ENCODE results near the gene COX19. TPM values are rescaled to one million over a fixed set of nuclear protein-coding genes. Genes with fewer than 3 reads are reported as not detected.
"Not testable (repeated sequence)": the region's sequence is repeated elsewhere in the genome, so short reads cannot be mapped to it uniquely, and the experiment has no call there.

The COX19 gene
- polyA plus RNA-seq, 4 donors: 10.3 to 17.0 (median 14.8) TPM

DNA sequence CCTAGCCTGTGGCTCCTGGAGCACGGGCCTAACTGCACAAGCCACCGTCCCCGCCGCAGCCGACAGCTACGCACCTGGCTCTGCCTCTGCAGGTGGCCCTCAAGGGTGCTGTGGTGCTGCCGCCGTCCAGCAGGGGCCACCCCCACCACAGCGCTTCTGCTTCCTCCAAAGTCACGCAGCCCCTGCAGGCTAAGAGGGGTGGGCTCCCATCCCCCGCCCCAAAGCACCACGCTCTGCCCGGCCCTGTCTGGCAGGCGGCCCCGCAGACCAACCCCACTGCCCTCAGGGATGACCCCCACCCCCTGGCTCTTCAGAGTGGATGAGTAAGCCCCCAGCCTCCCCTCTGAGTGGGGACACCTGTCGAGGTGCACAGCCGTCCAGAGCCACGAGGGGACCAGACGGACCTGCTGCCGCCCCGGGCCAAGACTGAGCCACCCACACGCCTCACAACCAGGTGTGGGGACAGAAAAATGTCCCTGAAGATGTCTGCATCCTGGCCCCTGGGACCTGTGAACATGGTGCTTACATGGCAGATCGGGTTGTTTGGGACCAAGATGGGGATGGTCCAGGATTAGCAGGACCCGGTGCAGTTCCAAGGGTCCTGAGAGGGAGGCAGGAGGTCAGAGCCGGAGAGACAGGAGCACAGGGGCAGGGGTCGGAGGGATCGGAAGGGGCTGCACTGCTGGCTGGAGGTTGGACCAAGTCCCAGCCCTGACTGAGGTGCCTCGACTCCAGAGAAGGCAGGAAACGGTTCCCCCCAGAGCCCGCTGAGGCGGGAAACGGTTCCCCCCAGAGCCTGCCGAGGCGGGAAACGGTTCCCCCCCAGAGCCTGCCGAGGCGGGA lies 11.9 kb downstream of the COX19 start:
- no peak for DNase-seq (ENCODE audit: low read depth in 4 of 4, low spot score in 2 of 4)

DNA sequence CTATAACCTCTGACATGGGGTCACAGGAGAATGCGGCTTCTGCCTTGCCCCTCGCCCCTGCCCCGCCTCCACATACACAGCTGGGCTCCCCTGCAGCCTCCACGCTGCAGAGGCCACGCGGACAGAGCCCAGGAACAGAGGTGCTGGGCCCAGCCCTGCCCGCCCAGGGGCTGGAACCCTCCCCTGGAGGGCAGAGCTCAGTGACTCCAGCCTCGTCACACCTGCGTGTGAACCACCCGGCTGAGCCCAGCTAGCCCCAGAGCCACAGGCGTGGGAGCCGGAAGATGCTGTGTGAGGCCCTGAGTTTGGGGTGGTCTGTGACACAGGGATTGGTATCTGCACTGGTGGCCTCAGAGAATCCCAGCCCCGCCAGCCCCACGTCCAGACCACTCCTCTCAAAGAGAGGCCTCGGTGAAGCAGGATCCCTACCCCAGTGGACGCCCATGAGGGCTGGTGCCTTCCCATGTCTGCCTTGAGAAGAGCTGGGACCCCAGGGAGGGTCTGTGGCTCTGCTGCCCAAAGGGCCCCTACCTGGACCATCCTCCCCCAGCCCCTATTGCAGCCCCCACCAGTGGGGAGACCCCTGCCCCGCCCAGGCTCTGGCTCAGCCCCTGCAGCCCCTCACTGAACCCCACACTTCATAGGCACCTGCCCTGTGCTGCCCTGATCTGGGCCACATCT lies 12.8 kb downstream of the COX19 start:
- DNase-seq (ENCODE audit: low read depth in 4 of 4, low spot score in 2 of 4): no peak

DNA sequence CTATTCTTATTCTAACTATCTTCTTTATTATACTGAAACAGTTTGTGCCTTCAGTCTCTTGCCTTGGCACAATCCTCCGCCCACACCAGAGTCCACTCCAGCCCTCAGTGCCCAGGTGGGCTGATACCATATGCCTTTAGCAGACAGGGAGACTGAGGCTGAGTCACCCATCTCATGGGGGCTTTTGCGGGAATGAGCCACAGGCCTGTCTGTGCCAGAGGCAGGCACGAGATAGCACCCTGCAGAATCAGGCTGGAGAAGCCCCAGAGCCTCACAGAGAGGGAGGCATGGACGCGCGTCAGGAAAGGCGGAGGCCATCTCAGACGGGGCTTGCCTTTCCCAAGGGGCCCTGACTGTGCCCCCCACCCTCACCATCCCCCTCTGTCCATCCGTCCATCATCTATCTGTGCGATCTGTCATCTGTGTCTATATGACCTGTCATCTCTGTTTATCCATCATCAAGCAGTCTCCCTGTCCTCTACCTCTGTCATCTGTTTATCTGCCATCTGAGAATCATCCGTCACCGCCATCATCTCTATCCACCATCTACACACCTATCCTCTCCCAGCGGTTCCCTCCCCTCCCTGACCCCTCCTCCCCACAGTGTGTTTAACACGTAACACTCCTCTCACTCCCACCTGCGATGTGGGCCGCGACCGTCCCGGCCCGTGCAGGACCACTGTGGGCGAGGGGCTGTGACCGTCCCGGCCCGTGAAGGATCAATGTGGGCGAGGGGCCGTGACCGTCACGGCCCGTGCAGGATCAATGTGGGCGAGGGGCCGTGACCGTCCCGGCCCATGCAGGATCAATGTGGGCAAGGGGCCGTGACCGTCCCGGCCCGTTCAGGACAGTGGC lies 13.6 kb downstream of the COX19 start:
- DNase-seq (ENCODE audit: low read depth in 4 of 4, low spot score in 2 of 4): no peak

DNA sequence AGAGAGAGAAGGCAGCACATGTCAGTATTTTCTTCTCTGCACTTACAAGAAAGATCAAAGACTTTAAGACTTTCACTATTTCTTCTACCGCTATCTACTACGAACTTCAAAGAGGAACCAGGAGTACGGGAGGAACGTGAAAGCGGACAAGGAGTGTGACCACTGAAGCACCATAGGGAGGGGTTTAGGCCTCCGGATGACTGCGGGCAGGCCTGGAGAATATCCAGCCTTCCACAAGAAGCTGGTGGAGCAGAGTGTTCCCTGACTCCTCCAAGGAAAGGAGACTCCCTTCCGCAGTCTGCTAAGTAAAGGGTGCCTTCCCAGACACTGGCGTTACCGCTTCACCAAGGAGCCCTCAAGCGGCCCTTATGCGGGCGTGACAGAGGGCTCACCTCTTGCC lies 14.4 kb downstream of the COX19 start:
- not testable (repeated sequence) for DNase-seq (ENCODE audit: low read depth in 4 of 4, low spot score in 2 of 4)

DNA sequence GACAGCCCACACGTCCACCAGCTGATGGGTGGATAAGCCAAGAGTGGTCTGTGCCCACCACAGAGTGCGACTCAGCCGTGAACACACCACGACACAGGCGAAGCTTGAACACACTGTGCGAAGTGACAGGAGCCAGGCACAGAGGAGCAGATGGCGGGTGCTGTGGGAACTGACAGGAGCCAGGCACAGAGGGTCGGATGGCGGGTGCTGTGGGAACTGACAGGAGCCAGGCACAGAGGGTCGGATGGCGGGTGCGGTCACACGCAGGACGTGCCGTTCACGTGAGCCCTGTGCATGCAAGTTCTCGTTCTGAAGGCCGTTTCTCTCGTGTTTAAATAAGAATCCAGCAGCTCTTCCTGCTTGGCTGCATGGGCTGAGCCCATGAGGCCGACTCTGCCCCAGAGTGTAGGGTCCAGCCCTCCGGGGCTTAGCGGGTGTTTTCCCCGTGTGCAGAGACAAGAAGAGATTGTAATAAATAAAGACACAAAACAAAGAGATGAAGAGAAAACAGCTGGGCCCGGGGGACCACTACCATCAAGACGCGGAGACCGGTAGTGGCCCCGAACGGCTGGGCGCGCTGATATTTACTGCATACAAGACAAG lies 15.0 kb downstream of the COX19 start:
- DNase-seq (ENCODE audit: low read depth in 4 of 4, low spot score in 2 of 4): no peak

DNA sequence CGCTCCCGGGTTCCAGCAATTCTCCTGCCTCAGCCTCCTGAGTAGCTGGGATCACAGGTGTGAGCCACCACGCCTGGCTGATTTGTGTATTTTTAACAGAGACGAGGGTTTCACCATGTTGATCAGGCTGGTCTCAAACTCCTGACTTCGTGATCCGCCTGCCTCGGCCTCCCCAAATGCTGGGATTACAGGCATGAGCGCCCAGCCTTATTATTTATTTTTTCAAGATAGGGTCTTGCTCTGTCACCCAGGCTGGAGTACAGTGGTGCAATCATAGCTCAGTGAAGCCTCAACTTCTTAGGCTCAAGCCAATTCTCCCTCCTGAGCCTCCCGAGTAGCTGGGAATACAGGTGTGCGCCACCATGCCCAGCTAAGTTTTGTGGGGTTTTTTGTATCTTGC lies 15.6 kb downstream of the COX19 start:
- not testable (repeated sequence) for DNase-seq (ENCODE audit: low read depth in 4 of 4, low spot score in 2 of 4)

DNA sequence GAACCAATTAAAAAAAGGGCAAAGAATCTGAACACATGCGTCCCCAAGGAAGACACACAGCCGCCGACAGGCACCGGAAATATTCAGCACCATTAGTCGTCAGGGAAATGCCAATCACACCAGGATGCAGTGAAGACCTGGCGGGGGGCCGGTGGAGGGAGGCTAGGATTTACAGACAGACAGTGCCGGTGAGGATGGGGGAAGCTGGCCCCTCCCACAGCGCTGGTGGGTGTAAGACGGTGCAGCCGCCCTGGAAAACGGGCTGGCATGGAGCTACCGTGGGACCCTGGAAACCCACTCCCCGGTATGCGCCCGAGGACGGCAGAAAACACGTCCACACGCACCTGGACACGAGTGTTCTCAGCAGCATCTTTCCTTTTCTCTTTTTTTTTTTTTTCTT lies 16.1 kb downstream of the COX19 start:
- DNase-seq (ENCODE audit: low read depth in 4 of 4, low spot score in 2 of 4): no peak

DNA sequence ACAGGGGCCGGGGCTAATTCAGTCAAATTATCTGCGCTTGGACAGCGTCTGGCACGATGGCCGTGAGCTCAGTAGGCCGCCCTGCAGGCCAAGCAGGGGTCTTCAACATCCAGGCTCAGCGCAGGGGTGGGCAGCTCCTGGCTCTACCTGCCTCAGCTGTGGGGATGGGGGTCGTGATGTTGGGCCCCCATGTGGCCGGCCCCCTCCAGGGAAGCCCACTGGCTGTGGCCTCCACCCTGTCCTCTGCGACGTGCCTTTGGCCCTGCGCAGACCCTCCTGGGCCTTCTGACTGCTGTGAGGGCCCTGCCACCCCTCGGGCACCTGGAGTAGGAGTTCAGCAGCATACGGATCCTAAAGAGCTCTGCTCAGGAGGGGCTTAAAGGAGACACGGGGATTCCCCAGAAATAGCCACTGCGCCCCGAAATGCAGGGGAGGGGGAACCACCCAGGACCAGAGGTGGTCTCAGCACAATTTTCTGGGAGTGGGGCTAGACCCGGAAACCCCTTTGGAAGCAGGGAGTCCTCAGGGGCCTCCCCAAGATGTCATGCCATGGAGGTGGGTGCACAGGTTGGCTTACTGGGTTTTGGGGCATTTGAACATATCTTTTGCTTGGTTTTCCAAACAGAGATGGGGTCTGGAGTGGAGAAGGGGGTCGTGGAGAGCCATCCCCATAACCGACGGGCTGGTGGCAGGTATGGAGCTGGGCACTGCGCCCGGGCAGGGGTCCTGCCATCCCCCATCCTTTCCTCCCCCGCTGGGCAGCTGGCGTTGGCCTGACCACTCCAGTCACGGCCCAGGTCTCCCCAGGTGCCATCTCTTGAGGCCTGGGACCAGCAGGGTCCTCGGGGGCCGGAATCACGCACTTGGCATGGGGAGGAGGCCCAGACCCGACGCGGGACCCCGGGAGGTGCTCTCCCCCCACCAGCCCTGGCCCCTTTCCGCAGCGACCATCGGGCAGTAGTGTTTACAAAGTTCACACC lies 16.8 kb downstream of the COX19 start:
- DNase-seq (ENCODE audit: low read depth in 4 of 4, low spot score in 2 of 4): no peak

DNA sequence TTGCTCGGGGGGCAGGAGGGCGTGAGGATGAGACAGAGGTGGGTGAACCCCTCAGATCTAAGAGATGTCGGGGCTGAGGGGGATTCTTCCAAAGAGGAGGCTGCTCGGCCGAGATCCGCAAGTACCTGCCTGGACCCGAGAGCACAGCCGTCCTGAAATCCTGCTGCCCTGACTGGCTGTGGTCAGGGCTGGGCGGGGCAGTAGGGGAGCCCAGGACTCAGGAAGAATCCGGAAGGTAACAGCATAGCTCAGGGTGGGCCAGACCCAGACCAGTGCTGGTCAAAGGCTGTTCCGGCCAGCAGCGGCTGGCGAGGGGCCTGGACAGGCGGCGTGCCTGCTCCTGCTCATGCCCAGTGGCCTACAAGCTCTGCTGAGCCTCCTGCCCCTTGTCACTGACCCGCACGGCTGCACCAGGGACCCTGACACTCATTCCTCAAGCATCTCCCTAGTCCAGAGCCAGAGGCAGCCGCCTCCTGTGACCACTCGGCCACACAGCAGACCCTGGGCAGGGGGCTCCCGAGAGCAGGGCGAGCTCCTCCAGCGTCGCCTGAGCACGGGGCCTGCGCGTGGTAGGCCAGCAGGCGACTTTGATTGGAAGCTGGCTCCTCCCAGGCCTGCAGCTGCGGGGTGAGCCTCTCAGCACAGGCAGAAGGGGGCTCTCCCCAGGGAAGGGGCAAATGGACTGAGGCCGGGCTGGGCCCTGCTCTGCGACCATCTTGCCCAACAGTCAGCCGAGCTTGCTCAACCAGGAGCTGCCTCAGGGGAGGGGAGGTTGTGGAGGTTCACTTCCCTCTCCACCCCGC lies 17.7 kb downstream of the COX19 start:
- no peak for DNase-seq (ENCODE audit: low read depth in 4 of 4, low spot score in 2 of 4)

DNA sequence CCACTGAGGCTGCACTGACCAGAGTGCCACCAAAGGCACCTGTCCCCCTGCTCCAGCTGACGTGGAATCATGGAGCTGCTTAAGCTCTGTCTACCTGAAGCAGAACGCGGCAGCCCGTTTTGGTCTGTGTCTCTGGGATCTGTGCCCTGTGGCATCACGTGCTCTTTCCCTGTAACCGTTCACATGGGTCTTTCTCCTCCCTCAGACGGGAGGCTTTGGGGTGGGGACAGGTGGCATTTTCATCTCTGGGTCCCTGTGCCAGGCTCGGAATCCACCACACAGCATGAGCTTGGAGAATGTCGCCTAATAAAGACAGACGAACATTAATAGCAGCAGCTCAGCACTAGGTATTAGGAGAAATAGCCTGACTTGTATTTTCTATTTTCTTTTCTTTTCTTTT lies 19.3 kb downstream of the COX19 start:
- DNase-seq (ENCODE audit: low read depth in 4 of 4, low spot score in 2 of 4): no peak

DNA sequence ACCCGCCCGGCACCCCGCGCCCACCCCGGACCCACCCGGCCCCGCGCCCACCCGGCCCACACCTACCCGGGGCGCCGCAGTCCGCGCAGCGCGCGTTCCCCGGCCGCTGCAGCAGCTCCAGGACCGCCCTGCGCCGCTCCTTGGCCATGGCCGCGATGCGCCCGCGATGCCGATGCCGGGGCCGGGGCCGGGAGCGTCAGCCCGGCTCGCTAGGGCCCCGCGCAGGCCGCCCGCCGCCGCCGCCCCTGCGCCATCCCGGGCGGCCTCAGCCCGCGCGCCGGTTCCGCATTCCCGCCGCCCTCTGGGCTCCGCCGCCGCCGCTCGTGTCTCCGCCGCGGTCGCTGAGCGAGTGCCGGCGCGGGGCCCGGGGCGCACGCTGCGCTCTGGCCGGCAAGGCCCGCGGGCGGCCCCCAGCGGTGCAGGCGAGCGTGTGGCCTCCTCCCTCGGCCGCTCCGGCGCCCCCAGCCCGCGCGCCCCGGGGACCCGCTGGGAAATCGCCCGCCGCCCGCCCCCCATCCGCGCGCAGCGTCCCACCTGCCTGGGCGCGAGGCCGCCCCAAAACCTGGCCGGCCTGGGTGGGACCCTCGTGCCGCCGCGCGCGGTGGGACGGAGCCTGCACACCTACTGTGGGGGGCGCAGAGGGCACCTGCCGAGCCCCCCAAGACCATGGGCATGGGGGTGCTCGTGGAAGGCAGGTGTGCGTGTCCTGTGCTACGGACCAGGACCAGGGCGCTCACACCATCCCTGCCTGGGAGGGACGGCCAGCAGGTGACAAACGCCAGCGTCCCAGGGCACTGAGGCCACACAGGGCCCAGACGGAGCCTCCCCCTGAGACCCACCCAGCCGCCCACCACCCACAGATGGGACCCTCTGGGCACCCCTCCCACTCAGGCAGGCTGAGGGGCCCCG lies 20.8 kb downstream of the COX19 start, which contains the start of gene ADAP1:
Gene ADAP1, minus strand, starts transcription at position 351 of the 909 bp plus-strand sequence. Its CDS starts 203 bp downstream, at position 148.
- no peak for DNase-seq (ENCODE audit: low read depth in 4 of 4, low spot score in 2 of 4)

DNA sequence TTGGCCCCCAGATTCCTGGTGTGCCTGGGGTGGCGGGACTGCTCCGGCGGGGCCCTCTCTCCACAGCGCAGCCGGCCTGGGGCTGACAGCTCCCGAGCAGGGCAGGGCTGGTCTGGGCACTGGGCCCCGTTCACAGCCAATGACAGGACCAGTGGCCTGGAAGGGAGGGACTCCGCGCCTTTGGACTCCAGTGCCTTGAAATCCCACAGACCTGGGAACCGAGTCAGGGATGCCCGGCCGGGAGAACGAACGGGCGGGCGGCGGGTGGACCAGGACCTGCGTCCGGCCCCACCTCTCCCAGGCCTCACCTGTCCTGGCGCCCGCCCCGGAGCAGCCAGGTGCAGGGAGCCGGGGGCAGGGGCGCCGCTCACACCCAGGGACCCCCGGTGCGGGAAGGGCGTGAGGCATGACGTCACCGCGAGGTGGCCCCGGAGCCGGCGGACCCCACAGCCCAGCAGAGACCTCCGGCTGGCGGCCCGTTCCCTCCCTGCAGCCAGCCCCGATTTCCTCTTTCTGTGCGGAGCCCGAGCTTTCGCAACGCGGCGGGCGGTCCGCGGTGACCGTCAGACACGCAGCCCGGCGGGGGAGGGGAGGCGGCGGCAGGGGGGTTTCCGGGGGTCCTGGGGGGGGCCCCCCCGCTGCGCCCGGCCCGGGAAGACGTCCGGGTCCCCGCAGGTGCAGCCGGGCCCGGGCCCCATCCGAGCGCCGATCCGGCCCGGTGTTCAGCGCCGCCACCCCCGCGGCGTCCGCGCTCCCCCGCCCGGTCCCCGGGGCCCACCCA lies 21.6 kb downstream of the COX19 start:
- DNase-seq (ENCODE audit: low read depth in 4 of 4, low spot score in 2 of 4): no peak

DNA sequence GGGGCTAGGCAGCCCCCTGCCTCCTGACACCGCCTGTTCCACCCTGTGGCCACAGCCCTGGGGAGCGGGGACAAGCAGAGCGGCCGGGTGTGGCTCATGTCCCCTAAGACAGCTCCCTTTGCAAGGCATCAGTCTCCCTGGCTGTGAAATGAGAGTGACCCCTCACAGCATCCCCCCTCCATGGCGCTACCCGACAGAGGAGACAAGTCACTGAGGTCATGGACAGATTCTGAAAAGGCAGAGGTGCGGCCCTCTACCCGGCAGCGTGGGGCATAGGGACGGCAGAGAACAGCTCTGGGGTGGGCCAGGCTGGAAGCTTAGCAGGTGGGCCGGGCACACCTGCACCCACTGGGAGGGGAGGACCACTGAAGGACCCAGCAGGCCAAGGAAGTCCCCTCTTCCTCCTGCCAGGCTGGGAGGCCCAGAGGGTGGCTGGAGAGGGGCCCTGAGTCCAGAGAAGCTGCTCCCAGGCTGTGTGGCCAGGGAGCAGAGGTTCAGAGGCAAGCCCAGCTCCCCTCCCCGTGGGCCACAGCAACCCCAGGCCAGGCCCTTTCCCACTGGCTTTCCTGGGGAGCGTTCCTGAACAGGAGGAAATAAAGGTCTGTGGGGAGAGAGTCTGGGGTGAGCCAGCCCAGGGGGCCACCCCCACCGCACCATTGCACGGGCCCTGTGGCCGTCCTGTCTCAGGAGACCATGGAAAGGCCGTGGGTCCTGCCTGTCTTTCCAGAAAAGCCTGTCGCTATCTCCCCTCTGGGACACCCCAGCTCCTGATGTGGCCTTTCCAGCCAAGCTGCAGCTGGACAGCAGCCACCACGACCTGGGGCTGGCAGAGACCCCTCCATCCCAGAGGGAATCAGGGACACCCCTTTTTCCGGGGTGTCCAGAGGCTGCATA lies 22.6 kb downstream of the COX19 start:
- no peak for DNase-seq (ENCODE audit: low read depth in 4 of 4, low spot score in 2 of 4)

DNA sequence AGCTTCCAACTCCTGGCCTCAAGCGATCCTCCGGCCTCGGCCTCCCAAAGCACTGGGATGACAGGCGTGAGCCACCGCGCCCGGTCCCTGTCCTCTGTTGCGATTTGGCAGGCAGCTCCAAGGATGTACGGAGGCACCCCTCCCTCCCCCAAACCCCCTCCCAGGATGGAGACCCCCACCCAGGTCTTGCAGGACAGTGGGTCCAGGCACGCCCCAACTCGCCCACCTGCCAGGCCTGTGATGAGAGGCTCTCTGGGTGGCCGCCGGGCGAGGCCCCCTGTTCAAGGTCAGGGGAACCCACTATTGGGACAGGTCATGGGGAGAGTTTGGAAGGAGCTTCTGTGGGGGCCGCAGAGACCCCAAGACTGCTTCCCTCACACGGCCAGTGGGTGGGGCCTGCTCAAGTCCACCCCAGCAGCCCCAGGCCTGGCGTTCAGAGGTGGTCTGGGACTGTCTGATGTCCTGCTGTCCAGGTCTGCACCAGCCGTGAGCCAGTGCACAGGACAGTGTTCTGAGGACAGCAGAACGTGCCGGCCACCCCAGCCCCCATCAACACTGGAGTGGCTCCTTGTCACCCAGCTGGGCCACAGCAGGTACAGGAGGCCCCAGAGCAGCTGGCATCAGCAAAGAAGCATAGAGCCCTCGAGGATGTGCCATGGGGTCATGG lies 23.3 kb downstream of the COX19 start:
- no peak for DNase-seq (ENCODE audit: low read depth in 4 of 4, low spot score in 2 of 4)

All from left renal cortex interstitium (tissue), 4 donors.